GM18519 (cell line): ENCODE measurements around the gene KCNQ1.
"Not testable (repeated sequence)": the region's sequence is repeated elsewhere in the genome, so short reads cannot be mapped to it uniquely, and the experiment has no call there.

Experiments used
- ATAC-seq: cut with Tn5 transposase; IDR thresholded peaks from one replicate; pipeline ENCODE4 v1.9.1; 2021; ENCODE audit warnings: mild to moderate bottlenecking, moderate library complexity; ENCODE audit not compliant: unreplicated experiment, low FRiP score

The KCNQ1 gene

DNA sequence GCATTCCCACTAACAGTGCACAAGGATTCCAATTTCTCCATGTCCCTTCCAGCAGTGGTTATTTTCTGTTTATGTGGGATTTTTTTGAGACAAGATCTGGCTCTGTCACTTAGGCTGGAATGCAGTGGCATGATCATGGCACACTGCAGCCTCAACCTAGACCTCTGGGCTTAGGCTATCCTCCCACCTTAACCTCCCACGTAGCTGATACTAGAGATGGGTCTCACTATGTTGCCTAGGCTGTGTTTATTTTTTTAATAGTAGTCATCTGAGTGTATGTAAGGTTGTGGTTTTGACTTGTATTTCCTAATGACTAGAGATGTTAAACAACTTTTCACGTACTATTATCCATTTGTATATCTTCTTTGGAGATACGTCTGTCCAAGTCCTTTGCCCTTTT lies 180.4 kb downstream of the KCNQ1 start:
- no peak for ATAC-seq

DNA sequence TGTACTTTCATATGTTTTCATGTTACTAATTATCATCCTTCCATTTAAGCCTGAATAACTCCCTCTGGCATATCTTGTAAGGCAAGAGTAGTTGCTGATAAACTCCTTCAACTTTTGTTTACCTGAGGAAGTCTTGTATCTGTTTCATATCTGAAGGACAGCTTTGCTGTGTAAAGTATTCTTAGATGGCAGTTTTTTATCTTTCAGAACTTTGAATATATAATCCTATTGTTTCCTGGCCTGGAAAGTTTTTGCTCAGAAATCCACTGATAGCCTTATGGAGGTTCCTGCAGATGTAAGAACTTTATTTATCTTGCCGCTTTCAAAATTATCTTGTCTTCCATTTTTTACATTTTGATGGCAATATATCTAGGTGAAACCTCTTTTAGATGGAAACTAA lies 185.9 kb downstream of the KCNQ1 start:
- no peak for ATAC-seq

DNA sequence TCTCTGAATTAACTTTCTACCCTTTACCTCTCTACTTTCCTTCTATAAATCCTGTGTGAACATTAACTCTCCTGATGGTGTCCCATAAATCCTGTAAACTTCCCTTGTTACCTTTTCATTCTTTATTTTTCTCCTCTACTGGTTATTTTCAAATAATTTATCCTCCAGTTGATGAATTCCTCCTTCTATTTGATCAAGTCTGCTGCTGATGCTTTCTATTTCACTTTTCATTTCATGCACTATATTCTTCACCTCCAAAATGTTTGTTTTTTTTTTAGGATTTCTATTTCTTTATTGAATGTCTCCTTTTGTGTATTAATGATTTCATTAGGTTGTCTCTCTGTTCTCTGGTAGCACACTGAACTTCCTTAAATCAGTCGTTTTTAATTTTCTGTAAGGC lies 186.4 kb downstream of the KCNQ1 start:
- ATAC-seq, result no peak

DNA sequence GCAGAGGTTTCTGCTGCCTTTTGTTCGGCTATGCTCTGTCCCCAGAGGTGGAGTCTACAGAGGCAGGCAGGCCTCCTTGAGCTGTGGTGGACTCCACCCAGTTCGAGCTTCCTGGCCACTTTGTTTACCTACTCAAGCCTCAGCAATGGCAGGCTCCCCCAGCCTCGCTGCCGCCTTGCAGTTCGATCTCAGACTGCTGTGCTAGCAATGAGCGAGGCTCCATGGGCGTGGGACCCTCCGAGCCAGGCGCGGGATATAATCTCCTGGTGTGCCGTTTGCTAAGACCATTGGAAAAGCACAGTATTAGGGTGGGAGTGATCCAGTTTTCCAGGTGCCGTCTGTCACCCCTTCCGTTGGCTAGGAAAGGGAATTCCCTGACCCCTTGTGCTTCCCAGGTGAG lies 195.0 kb downstream of the KCNQ1 start:
- not testable (repeated sequence) for ATAC-seq

DNA sequence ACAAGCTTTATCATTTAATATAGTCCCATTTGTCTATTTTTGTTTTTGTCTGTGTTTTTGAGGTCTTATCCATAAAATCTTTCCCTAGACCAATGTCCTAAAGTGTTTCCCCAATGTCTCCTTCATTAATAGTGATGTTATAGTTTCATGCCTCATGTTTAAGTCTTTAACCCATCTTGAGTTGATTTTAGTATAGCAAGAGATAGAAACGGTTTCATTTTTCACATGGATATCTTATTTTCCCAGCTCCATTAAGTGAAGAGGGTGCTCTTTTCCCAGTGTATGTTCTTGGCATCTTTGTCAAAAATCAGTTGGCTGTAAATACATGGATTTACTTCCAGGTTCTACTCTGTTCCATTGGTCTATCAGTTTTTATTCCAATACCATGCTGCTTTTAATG lies 196.8 kb downstream of the KCNQ1 start:
- no peak for ATAC-seq

DNA sequence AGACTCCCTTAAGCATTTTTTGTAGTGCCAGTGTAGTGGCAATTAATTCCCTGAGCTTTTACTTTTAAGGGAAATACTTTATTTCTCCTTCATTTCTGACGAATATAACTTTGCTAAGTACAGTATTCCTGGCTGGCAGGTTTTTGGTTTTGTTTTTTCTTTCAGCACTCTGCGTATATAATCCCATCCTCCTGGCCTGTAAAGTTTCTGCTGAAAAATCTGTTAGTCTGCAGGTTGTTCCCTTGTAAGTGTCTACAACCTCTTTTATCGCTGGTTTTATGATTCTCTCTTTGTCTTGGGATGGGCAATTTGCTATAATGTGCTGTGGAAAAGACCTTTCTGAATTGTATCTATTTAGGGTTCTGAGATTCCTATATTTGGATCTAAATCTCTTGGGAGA lies 198.9 kb downstream of the KCNQ1 start:
- no peak for ATAC-seq

DNA sequence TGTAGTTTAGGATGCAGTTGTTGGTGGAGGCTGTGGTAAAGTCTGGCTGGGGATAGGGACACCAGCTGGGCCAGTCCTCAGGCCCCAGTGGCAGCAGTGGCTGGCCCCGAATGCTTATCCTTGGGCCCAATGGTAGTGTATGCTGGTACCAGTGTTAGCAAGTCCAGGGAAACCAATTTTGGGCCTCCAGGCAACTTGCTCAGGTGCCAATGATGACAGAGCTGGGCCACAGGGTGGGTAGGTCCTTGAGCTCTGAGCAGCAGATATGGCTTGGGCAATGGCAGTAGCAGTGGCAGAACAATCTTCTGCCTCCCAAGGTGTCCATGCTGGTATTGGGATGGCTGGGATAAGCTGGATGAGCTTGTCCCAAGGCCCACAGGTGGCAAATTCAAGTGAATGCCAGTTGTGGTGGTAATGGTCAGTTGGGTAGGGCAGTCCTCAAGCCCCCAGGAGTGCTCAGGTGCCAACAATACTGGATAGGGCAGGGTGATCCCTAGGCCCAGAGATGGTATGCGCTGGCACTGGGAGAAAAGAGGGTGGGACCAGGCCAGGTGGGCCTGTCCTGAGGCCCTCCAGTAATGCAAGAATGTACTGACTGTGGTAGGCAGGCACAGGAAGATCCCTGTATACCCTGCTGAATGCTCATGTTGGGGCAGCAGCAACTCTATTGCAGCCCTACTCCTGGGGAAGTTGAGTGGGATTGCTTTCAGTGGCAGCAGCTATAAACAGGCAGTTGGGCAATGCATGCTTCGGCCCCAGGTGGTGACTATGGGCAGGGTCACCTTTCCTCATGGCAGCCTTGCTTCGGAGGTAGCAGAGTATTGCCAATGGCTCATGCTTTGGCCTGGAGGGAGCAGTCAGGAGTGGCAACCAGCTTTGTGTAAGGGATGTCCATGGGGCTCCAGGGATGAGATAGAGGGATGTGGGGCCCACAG lies 200.3 kb downstream of the KCNQ1 start:
- ATAC-seq, result no peak

DNA sequence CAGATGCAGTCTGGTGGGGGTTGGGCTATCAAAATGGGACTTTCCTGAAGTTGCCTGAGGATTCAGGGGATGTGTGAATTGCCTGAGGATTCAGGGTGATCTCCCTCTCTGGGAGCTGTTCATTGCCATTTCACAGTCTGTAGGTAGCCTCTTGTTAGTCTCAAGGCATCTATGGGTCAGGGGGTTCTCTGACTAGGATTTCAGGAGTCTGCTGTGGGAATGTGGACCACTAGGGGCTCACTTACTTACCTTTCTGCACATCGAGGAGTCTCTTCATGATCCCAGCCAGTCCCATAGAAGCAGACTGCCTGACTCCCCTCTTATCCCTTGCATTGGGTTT lies 200.9 kb downstream of the KCNQ1 start:
- no peak for ATAC-seq

- no peak for ATAC-seq
These were observed 202.4 kb downstream of the KCNQ1 start for GRCh38 chr11:2647167-2647566.

- no peak for ATAC-seq
These were observed 203.1 kb downstream of the KCNQ1 start for GRCh38 chr11:2647953-2648352.

- no peak for ATAC-seq
These were observed 204.6 kb downstream of the KCNQ1 start for GRCh38 chr11:2649400-2649799.

- no peak for ATAC-seq
These were observed 205.0 kb downstream of the KCNQ1 start for GRCh38 chr11:2649848-2650247.

- no peak for ATAC-seq
These were observed 205.6 kb downstream of the KCNQ1 start for GRCh38 chr11:2650343-2650867.

GRCh38 chr11:2651054-2651617 lies 206.3 kb downstream of the KCNQ1 start:
- ATAC-seq, result no peak

- no peak for ATAC-seq
These were observed 207.0 kb downstream of the KCNQ1 start for GRCh38 chr11:2651826-2652271.

DNA sequence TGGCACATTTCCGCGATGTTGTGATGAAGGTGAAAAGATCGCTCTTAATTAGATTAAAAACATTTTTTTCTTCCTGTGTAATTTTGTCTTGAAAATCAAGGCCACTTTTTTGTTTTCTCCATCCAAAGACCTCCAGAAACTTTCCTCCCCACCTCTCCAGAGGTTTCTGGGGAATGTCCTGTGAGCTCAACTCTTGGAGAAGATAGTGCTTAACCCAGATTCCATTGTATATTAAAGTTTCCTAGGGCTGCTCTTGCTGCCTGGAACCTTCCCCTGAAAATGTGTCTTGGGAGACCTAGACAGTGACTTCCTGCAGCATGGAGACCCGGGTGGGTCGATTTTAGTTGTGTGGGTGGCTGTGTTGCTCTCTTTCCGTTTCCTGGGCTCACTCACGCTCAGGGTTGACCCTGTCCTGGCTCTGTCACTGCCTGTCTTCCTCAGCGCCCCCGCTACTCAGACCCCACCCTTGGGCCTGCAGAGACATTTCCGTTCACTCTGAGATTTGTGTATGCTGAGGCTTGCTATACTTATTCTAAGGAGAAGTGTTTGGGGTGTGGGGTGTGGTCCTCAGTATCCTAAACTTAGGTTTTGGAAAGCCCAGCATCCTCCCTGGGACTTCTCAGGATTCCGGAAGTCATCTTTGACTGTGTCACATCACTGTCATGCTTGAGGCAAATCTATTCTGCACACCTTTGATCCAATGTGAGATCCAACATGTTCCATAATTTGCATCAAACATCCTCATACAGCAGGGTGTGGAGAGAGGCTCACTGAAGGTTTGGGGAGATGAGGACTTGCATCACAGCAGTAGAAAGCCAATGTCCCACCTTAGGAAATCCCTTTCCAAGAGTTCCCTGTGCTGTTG lies 207.8 kb downstream of the KCNQ1 start:
- no peak for ATAC-seq

DNA sequence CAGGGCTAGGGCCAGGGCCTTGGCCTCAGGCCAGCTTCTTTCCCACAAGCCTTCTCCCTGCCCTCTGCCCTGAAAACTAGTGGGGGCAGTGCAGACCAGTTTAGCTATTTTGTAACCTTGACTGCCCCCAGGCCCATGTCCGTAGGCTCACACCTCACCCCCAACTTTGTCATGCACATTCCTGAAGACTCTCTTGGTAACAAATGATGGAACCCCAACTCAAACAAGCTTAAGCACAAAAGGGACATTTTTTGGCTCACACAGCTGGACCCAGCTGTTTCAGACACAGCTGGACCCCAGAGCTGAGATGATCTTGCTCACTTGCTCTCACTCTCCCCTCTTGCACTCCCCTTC lies 208.4 kb downstream of the KCNQ1 start:
- ATAC-seq, result no peak

DNA sequence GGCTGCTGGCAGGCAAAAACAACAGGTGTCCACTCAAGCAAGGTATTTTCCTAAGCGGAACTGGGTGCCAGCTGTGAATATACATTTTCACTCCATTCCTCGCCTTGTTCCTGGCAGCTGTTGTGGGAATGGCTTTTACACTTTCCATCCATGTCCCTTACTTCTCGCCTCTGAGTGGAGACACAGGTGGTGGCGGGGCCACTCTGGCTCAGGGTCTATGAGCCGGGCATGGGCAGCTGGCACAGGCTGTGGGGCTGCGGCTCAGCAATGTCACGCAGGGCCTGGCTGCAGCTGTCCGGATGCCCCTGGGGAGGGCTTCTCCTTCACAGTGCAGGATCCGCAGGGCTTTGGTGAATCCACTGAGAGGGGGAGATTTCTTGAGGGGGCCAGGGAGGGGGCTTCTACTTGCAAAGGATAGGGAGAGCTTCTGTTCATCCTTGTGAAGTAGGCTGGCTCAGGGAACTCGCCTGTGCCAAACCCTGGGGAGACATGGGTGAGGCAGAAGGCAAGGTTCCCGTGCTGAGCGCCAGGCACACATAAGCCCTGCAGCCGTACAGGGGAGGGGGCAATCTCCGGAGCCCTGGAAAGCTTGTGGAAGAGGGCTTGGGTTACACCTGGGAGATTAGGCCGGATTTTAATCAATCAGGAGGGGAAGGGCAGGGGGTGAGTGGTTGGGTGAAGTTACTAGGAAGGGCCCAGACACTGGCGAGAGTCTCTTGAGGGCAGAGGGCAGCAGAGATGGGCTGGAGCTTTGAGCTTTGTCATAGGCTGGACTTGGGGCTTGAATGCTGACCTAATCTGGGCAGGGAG lies 209.3 kb downstream of the KCNQ1 start:
- ATAC-seq, result no peak

DNA sequence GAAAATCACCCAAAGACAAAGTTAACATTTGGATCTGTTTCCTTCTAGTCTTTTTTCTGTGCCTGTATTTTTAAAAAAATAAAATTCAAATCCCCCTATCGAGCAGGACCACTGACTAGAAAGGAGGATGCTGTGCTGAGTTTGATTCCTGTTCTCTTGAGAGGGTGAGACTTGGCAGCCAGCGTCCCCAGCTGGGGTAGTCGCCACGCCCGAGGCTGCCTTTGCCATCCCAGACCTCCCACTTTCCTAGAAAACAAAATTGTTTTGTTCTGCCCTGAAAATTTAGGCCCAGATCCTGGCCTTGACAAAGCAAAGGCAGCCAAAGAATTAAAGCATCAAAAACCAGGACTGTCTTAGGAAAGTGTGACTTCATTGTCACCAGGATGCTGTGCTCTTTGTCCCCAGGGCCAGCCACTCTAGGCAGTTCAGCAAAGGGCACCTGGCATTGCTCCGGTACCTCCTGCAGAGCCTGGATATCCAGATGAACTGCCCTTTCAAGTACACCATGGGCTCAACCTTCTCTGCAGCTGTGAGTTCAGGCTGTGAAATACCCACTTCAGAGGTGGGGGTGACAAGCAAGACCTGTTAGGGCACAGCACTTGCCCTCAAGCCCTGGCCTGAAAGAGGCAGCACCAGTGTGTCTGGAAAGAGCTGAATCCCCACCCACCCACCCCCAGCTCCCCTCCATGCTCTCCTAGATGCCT lies 210.4 kb downstream of the KCNQ1 start:
- ATAC-seq, result no peak
